Activated gamma-delta T cell treated with anti-CD3 and anti-CD28 coated beads, Interleukin-2, amount 50 U/mL, for 16 hours (primary cell): Measurements from ENCODE around the gene NAA10.

Experiments
- DNase-seq: peaks from one replicate; pipeline ENCODE4 v3.0.0-alpha.2; 2020; ENCODE audit warnings: low read depth

Gene NAA10

GRCh38 chrX:153929576-153929975, 5.3 kb downstream of the NAA10 start:
- DNase-seq = no peak

- no peak for DNase-seq
Observed at GRCh38 chrX:153928846-153929245, 6.0 kb downstream of the NAA10 start.

GRCh38 chrX:153927922-153928760, 6.7 kb downstream of the NAA10 start:
- peak; percentile 88 for DNase-seq

- no peak for DNase-seq
Observed at GRCh38 chrX:153927672-153927921, 7.2 kb downstream of the NAA10 start.

DNA sequence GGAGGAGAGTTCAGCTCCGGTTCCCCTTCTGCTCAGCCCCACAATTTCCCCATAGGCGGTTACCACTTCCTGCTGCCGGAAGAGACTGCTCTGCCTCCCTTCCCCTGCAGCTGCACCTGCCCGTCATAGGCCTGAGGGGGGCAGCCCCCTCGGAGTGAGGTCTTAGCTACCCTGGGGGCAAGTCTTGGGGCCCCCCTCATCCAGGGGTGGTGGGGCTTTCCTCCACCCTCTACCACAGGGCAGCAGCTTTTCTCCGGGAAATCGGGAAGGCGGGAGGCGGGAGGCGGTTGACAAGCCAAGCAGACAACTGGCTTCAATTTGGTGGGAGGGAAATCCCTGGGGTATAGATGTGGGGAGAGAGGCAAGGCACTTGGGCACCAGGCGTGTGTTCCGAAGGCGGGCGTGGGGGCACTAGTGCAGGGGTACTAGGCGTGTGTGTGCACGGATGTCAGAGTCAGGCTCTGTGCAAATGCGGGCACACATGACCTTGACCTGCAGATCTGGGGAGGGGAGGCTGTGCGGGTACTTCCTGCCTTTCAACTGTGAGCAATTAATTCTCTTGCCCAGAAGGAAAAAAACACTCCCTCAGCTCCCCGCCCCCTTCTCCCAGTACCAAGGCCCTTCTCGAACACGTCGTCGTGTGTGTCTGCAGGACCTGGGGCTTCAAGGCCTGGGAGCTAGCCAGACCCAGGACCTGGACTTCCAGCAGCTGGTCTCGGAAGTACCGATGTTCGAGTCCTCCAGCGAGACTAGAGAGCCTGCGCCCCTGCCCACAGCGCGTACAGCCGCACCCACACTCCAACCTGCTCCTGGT, 7.8 kb downstream of the NAA10 start:
- peak; percentile 70 for DNase-seq

GRCh38 chrX:153926552-153926857, 8.3 kb downstream of the NAA10 start:
- DNase-seq = no peak

DNA sequence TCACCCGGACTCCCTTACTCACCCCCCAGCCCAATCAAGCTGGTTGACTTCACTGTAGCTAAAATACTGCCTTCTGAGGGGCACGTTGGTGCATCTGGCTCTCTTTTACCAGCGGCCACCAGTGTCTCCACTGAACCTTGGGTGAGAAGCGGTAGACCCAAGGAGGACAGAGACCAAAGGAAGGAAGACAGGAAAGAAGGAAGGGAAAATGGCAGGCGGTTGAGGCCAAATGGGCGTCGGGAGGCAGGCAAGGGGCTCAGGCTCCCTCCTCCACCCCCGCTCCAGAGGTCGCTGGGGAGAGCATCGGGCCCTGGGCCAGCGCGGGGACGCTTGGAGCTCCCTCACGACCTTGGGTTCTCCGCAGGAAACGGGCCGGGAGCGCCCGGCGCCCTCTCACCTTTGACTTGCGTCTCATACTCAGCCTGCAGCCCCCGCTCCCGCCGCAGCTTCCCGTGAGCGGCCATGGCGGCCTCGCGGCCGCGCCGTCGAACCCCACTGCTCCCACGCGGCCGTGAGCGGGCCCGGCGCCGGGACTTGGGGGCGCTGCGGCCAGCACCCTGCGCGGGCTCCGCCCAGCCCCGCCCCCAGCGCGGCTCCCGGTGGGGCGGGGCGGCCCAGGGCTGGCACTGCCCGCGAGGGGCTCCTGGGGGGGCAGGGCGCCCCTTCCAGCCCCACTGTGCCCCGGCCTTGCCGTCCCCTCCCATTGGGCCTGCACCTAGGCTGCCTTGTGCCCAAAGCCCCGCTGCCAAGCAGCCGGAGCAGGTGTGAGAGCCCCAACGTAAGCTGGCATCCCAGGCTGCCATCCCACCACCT, 8.9 kb downstream of the NAA10 start, which contains the start of gene ARHGAP4:
Gene ARHGAP4 (minus strand): TSS at position 526 of the 813 bp plus-strand sequence. CDS start 62 bp downstream, at position 464.
- DNase-seq = no peak

DNA sequence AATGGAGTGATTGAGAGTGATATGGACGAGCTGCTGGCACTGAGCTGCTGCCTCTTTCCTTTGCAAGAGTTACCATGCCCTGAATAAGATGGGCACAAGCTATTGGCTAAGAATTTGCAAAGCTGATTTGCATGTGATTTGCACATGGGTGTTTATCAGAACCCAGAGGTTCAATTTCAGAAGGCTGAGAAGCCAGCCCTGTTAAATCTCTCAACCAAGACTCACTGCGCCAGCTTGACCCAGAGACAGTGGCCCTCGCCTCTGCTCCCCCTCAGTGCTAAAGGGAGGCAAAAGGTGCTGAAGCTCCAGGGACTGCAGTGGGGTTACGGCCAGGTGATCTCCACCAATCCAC, 9.5 kb downstream of the NAA10 start:
- DNase-seq = no peak

GRCh38 chrX:153924149-153924861, 10.5 kb downstream of the NAA10 start:
- DNase-seq = no peak

DNA sequence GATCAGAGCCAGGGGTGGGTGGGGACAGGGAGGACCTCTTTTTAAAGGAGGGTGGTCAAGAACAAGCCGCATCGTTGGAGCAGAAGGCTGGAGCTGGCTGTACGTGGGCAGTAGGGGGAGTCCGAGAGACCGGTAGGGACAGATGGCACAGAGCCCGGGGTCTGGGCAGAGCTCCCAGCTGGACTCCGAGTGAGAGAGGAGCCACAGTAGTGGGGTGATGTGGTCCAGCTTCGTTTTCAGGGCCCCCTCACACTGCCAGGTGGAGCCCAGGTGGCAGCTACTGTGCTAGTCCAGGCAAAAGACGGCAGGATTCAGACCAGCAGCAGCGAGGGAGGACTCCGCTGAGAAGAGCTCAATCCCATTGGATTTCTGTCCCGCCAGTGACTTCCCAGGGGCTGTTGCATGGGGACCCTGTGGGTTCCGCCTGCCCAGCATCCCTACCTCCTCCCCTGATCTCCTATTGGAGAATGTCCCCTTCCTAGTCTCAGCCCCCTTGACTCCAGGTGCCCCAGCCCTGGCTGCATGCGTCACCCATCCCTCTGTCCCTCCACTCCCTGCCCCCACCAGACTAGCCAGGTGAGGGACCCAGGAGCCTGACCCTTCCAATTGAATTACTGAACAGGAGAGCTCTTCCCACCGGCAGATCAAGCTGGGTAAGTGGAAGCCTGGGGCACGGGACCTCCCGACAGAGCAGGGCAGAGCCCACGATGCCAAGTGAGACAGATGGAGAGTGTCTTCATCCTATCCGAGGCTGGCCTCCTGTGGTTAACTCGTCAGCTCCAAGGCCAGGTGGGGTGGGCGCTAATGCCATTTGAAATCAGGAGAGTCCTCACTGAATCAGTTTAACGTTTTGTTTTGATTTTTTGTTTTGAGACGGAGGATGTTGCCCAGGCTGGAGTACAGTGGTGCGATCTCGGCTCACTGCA, 11.6 kb downstream of the NAA10 start:
- DNase-seq = no peak

- DNase-seq = no peak
Observed at GRCh38 chrX:153921511-153922446, 13.1 kb downstream of the NAA10 start.

DNA sequence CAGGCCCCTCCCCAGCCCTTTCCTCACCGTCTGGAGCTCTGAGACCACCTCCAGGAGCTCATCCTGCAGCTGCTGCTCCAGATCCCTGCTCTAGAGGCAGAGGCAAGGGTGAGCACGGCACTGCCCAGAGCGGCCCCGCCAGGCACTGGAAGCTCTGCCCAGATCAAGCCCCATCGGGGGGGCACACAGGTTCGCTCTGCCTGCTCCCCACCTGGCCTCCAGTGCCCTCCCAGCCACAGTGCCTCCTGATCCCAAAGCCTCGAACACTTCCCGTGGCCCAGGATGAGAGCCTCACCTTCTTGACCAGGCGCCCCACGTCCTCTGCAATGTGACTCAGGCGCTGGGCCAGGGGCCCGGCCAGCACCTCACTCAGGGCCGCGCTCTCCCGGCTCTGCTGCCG, 13.8 kb downstream of the NAA10 start:
- no peak for DNase-seq

GRCh38 chrX:153920546-153920945, 14.3 kb downstream of the NAA10 start:
- DNase-seq = no peak

GRCh38 chrX:153919281-153919680, 15.6 kb downstream of the NAA10 start:
- no peak for DNase-seq

DNA sequence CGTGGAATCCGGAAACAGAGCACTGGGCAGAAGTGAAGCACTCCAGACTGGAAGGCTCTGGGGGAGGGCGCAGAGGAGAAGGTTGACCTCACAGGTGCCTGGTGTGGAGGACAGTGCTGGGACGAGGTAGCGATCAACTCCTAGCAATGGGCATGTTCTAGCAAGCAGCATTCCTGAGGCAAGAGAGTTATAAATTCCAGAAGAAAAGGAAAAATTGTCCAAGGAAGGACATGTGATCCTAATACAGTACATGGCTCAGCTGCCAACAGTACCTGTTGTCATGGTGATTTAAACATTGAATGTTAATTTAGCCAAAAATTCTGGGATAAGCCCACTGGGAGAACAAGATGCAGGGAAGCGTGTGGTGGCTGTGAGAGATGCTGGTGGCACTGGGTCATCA, 17.0 kb downstream of the NAA10 start:
- no peak for DNase-seq

DNA sequence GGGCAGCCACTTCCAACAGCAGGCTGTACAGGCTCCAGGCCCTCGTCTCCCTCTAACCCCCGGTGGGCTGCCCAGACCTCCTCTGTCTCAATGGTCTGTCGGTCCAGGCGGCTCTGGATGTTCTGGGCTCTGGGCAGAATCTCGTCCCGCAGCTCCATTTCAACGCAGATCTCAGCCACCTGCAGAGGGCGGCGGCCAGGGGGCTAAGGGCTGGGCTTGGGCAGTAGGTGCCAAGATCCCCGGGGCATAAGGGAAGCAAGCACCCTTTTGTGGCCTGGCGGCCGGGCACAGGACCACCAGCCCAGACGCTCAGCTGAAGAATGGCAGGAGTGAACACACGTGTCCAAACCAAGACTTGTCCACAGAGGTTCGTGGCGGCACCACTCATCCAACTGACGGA, 21.1 kb downstream of the NAA10 start:
- DNase-seq = no peak

DNA sequence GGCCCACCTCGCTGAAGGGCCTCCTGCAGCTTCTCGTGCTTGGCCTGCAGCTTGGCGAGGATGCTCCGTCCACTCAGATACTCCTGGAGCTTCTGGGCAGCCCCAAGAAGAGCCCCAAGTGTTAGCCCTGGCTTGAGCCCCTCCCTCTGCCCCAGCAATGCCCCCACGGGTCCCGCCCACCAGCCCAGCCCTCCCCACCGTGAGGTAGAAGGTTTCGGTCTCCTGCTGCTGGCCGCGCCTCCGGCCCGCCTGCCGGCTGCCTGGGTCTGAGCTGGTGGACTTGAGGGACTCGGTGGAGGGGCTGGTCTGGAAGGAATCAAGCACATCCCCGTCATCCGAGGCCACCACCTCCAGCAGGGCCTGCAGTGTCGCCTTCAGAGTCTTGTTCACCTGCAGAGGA, 21.6 kb downstream of the NAA10 start:
- DNase-seq = no peak

GRCh38 chrX:153911798-153912197, 23.0 kb downstream of the NAA10 start:
- DNase-seq = no peak

DNA sequence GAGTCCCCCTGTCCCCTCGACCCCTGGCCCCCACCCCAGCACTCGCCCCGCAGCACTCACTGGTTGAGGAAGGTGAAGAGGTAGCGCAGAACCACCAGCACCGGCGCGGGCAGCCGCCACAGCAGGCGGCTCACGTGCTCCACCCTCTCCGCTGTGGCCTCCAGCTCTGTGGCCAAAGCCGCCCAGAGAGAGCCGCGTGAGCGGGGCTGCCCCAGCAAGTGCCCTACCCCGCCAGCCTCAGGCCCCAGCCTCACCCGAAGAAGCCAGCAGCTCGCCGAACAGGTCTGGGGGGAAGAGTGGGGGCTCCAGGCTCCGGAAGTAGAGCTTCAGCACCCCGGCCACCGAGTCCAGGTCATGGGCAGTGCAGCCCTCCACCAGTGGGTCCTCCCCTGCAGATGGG, 24.4 kb downstream of the NAA10 start:
- DNase-seq = no peak

- DNase-seq = no peak
Observed at GRCh38 chrX:153909980-153910360, 24.9 kb downstream of the NAA10 start.
